Activated B cell treated with CpG ODN at 0.5 μM for 24 hours (primary cell): ENCODE data around the gene CDH26. TPM values are rescaled to one million over a fixed set of nuclear protein-coding genes. Genes with fewer than 3 reads are reported as not detected.

Experiments used
- ATAC-seq: fragments of 200-7000 bp; cut with Tn5 transposase; one replicate; pipeline ENCODE4 v1.10.0; 2021; ENCODE audit warnings: low read depth, mild to moderate bottlenecking, moderate library complexity
- CTCF ChIA-PET: fragments of 350-600 bp; sonication (Branson Sonifier 250); formaldehyde crosslinking; loops from one replicate; lab custom pipeline; 2021; ENCODE audit warnings: antibody characterized with exemption; lab: Charles Lee
- POLR2A ChIA-PET: fragments of 350-600 bp; sonication (Branson Sonifier 250); formaldehyde crosslinking; loops from one replicate; lab custom pipeline; 2021; ENCODE audit warnings: antibody characterized with exemption; lab: Charles Lee
- DNase-seq: peaks from one replicate; pipeline ENCODE4 v3.0.0; 2022
- H3K27ac Mint-ChIP-seq: one replicate; pipeline ENCODE4 v1.8.0; 2020; ENCODE audit warnings: mixed read lengths
- H3K27me3 Mint-ChIP-seq: one replicate; pipeline ENCODE4 v1.8.0; 2021; ENCODE audit warnings: mixed read lengths
- H3K36me3 Mint-ChIP-seq: one replicate; pipeline ENCODE4 v1.8.0; 2021; ENCODE audit warnings: low read depth, mixed read lengths
- H3K4me1 Mint-ChIP-seq: one replicate; pipeline ENCODE4 v1.8.0; 2021; ENCODE audit warnings: mixed read lengths
- H3K4me3 Mint-ChIP-seq: one replicate; pipeline ENCODE4 v1.8.0; 2020; ENCODE audit warnings: mild to moderate bottlenecking, mixed read lengths
- H3K9me3 Mint-ChIP-seq: one replicate; pipeline ENCODE4 v1.8.0; 2020; ENCODE audit warnings: mixed read lengths
- intact Hi-C: fragments of 100-400 bp; cut with micrococcal nuclease; formaldehyde crosslinking; loops from one replicate; pipeline ENCODE4 v1.15.1; 2024
- total RNA-seq: library from RNA; stranded (reverse); gene quantifications from 2 replicates; pipeline ENCODE4 v1.2.3, GENCODE V29; 2022
- TF ChIP-seq, protein P1 (sequence below): fragments of 200-600 bp; IDR thresholded peaks from one replicate; pipeline ENCODE4 v1.8.0; 2022; ENCODE audit warnings: antibody characterized with exemption, mild to moderate bottlenecking

The CDH26 gene
- total RNA-seq, 1 donor from 2014 or later: 1.4 TPM

GRCh38 chr20:60050193-60050947 lies 92.1 kb downstream of the CDH26 start:
- DNase-seq (no peak), ATAC-seq (no peak)
- Mint-ChIP-seq H3K4me1 (peaks cover 3% of the 10 kb centered on the region), H3K36me3 (no peaks in the 10 kb centered on the region), H3K27ac (no peak overlapping the region), H3K4me3 (no peak overlapping the region), H3K9me3 (peaks cover 4% of the 10 kb centered on the region), H3K27me3 (peaks cover 19% of the 10 kb centered on the region)
- POLR2A ChIA-PET: no interaction called here
- intact Hi-C loops: no loop called here
- CTCF ChIA-PET: no interaction called here
- TF ChIP-seq, protein P1, sequence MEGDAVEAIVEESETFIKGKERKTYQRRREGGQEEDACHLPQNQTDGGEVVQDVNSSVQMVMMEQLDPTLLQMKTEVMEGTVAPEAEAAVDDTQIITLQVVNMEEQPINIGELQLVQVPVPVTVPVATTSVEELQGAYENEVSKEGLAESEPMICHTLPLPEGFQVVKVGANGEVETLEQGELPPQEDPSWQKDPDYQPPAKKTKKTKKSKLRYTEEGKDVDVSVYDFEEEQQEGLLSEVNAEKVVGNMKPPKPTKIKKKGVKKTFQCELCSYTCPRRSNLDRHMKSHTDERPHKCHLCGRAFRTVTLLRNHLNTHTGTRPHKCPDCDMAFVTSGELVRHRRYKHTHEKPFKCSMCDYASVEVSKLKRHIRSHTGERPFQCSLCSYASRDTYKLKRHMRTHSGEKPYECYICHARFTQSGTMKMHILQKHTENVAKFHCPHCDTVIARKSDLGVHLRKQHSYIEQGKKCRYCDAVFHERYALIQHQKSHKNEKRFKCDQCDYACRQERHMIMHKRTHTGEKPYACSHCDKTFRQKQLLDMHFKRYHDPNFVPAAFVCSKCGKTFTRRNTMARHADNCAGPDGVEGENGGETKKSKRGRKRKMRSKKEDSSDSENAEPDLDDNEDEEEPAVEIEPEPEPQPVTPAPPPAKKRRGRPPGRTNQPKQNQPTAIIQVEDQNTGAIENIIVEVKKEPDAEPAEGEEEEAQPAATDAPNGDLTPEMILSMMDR: no peak

DNA sequence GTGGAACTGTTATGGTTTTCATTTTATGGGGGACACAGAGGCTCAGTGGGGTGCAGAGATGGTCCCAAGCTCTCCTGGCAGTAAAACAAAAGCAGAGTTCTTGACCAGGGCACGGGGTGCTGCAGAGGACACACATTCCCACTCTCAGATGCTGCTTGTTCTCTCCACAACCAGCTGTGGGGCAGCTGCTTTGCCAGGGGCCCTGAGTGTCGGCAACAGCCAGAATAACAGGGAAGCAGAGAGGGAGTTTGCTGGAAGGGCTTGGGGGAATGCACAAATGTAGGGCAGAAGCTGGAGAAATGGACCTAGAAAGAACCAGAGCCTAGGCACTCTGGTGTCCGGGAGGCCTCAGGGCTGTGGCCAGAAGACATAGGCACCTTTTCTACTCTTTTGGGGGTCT lies 93.7 kb downstream of the CDH26 start:
- intact Hi-C loops: no loop called here
- Mint-ChIP-seq H3K9me3 (peaks cover 4% of the 10 kb centered on the region), H3K4me1 (peaks cover 10% of the 10 kb centered on the region), H3K36me3 (no peaks in the 10 kb centered on the region), H3K27me3 (peaks cover 19% of the 10 kb centered on the region), H3K27ac (no peak overlapping the region), H3K4me3 (no peak overlapping the region)
- CTCF ChIA-PET: no interaction called here
- TF ChIP-seq, protein P1: no peak
- DNase-seq (no peak), ATAC-seq (no peak)
- POLR2A ChIA-PET: no interaction called here

GRCh38 chr20:60052322-60052721 lies 94.1 kb downstream of the CDH26 start:
- Mint-ChIP-seq H3K4me3 (no peak overlapping the region), H3K36me3 (no peaks in the 10 kb centered on the region), H3K4me1 (peaks cover 14% of the 10 kb centered on the region), H3K27me3 (peaks cover 19% of the 10 kb centered on the region), H3K27ac (no peak overlapping the region), H3K9me3 (peaks cover 4% of the 10 kb centered on the region)
- TF ChIP-seq, protein P1: no peak
- intact Hi-C loops: no loop called here
- no peak for ATAC-seq
- POLR2A ChIA-PET: no interaction called here
- DNase-seq: no peak
- CTCF ChIA-PET: no interaction called here

DNA sequence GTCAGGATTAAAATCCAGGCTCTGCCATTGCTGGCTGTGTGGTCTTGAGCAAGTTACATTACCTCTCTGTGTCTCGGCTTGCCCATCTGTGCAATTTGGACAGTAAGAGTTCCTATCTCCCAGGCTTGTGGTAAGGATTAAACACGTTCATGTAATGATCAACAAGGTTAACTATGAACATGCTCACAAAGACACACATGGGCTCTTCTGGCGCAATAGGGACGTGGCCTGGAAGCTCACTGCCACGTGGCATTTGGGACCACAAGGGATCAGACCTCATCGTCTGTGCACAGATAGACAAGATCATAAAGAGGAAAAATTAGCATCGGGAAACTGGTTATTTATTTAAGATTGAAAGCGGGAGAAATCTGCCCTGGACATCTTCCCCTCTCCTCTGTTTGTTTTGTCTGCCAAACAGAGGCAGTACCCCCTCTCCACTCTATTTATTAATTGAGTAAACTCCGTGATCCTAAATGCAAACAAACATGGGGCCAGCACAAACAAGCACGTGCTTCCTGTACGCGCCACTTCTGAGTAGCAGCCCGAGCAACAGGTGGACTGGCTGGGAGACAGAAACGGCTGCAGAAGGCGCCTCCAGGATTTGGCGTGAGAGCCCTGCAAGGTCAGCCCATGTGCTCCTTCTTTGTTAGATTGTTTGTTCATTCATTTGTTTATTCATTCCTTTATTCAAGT lies 95.0 kb downstream of the CDH26 start:
- intact Hi-C loops: no loop called here
- Mint-ChIP-seq H3K9me3 (peaks cover 4% of the 10 kb centered on the region), H3K27me3 (peaks cover 19% of the 10 kb centered on the region), H3K4me1 (peaks cover 23% of the 10 kb centered on the region), H3K4me3 (no peak overlapping the region), H3K27ac (no peak overlapping the region), H3K36me3 (no peaks in the 10 kb centered on the region)
- ChIA-PET POLR2A (no interaction called here), CTCF (no interaction called here)
- TF ChIP-seq, protein P1: no peak
- DNase-seq: no peak
- no peak for ATAC-seq

DNA sequence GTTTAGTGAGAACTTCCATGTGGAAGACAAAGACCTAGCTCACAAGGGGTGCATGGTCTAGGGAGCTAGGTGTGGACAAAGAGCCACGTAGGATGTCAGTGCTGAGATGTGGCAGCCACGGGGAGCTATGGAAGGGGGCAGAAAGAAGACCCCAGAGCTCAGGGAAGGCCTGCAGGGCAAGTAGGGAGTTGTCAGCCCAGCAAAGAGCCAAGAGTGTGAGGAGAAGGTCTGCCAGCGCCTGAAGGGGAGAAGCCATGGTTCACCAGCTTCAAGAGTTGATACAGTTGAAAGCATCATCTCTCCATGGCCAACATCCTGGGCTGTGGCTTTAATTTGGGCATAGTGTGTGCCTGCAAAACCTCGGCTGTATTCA lies 95.6 kb downstream of the CDH26 start:
- no peak overlapping the region for H3K4me3 Mint-ChIP-seq
- TF ChIP-seq, protein P1: no peak
- H3K27me3 Mint-ChIP-seq: peaks cover 19% of the 10 kb centered on the region
- DNase-seq: no peak
- CTCF ChIA-PET: no interaction called here
- peaks cover 4% of the 10 kb centered on the region for H3K9me3 Mint-ChIP-seq
- intact Hi-C loops: no loop called here
- H3K36me3 Mint-ChIP-seq: no peaks in the 10 kb centered on the region
- no peak overlapping the region for H3K27ac Mint-ChIP-seq
- POLR2A ChIA-PET: no interaction called here
- H3K4me1 Mint-ChIP-seq: peaks cover 28% of the 10 kb centered on the region
- ATAC-seq: no peak
